ENCODE measurements around the gene TMEM266.

Gene TMEM266

GRCh38 chr15:76070921-76071635 is 11.3 kb downstream of the TMEM266 start:
- DNase-seq: no peak

- DNase-seq: no peak
Observed at GRCh38 chr15:76071806-76072205, 12.0 kb downstream of the TMEM266 start.

GRCh38 chr15:76073554-76073953 is 13.8 kb downstream of the TMEM266 start:
- no peak for DNase-seq

- DNase-seq: no peak
Observed at GRCh38 chr15:76075046-76075445, 15.3 kb downstream of the TMEM266 start.

- no peak for DNase-seq
Observed at GRCh38 chr15:76078285-76078877, 18.6 kb downstream of the TMEM266 start.

GRCh38 chr15:76084256-76084655 is 24.5 kb downstream of the TMEM266 start:
- no peak for DNase-seq

GRCh38 chr15:76098685-76099084 is 38.9 kb downstream of the TMEM266 start:
- DNase-seq: no peak

- no peak for DNase-seq
Observed at GRCh38 chr15:76099388-76099787, 39.6 kb downstream of the TMEM266 start.

- DNase-seq: no peak
Observed at GRCh38 chr15:76100361-76100760, 40.6 kb downstream of the TMEM266 start.

- no peak for DNase-seq
Observed at GRCh38 chr15:76101655-76102054, 41.9 kb downstream of the TMEM266 start.

- DNase-seq: no peak
Observed at GRCh38 chr15:76105391-76105790, 45.6 kb downstream of the TMEM266 start.

GRCh38 chr15:76105911-76106310 is 46.1 kb downstream of the TMEM266 start:
- no peak for DNase-seq

GRCh38 chr15:76107169-76107568 is 47.4 kb downstream of the TMEM266 start:
- DNase-seq: no peak

- DNase-seq: no peak
Observed at GRCh38 chr15:76108021-76108723, 48.4 kb downstream of the TMEM266 start.

GRCh38 chr15:76109046-76109445 is 49.3 kb downstream of the TMEM266 start:
- DNase-seq: no peak

GRCh38 chr15:76114561-76114960 is 54.8 kb downstream of the TMEM266 start:
- DNase-seq: no peak

GRCh38 chr15:76116138-76116885 is 56.5 kb downstream of the TMEM266 start:
- DNase-seq: no peak

- DNase-seq: no peak
Observed at GRCh38 chr15:76117181-76117580, 57.4 kb downstream of the TMEM266 start.

- no peak for DNase-seq
Observed at GRCh38 chr15:76118767-76119166, 59.0 kb downstream of the TMEM266 start.

- DNase-seq: no peak
Observed at GRCh38 chr15:76123031-76123430, 63.2 kb downstream of the TMEM266 start.

- no peak for DNase-seq
Observed at GRCh38 chr15:76127169-76127568, 67.4 kb downstream of the TMEM266 start.

- no peak for DNase-seq
Observed at GRCh38 chr15:76127880-76128279, 68.1 kb downstream of the TMEM266 start.

GRCh38 chr15:76134537-76134936 is 74.8 kb downstream of the TMEM266 start:
- DNase-seq: no peak

All from NCI-H510A (cell line).